ENCODE measurements around the gene TMEM255A. TPM values are rescaled to one million over a fixed set of nuclear protein-coding genes. Genes with fewer than 3 reads are reported as not detected.

The TMEM255A gene
- total and polyA plus RNA-seq, 2 experiments from 2014 or later: 0.21 to 0.28 TPM

DNA sequence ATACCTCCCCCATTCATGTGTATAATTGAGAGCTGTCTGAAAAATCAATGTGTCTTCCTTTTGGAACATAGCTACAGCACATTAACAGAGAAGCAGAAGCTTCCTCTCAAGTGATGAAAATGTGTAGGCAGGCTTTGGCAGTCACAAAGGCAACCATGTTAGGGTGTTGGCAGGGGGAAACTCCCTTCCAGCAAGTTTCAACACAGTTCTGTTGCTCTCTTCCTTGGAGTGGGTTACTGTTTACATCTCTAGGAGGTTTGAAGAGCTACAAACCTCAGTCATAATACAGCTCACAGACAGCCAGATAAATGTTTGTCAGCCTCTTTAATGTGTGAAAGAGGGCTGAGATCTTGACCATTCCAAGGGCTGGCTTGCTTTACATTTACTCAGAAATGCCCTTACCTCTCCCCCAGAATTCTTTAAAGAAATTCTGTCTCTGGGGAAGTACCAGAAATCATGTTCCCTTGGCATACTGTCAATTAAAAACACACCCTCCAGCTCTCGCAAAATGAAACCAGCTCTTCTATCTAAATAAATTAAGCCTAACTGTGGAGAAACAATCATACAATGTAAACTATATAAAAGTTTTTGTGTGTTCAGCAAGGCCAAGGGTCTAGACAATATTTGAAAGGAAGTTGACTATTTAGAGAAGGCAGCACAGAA lies 41.8 kb downstream of the TMEM255A start:
- H3K4me2 ChIP-seq: no peak overlapping the region
- H3K4me1 ChIP-seq (ENCODE audit: insufficient read depth): peaks cover 4% of the 10 kb centered on the region; the same call in 1 of the 2 replicates
- H3K27me3 Mint-ChIP-seq (ENCODE audit: insufficient read depth, low read depth, poor library complexity): peaks cover under 1% of the 10 kb centered on the region
- no peak overlapping the region for H2AFZ ChIP-seq
- H3K4me3 ChIP-seq: no peak overlapping the region
- no peaks in the 10 kb centered on the region for H3K9me2 ChIP-seq (ENCODE audit: insufficient read depth)
- H3K4me3 Mint-ChIP-seq: no peak overlapping the region
- DNase-seq (ENCODE audit: low spot score) (no peak), ATAC-seq (no peak)
- peaks cover 9% of the 10 kb centered on the region for H3K4me1 Mint-ChIP-seq
- H3K9me3 Mint-ChIP-seq: no peaks in the 10 kb centered on the region
- H3K36me3 ChIP-seq (ENCODE audit: insufficient read depth): no peaks in the 10 kb centered on the region
- no peaks in the 10 kb centered on the region for H4K20me1 ChIP-seq (replicated peaks; ENCODE audit: insufficient read depth)
- H3K79me2 ChIP-seq (replicated peaks; ENCODE audit: insufficient read depth): no peaks in the 10 kb centered on the region
- no peak overlapping the region for H3K27ac ChIP-seq (ENCODE audit: low read depth)
- H3K36me3 Mint-ChIP-seq (ENCODE audit: low read depth): no peaks in the 10 kb centered on the region
- H3K27me3 ChIP-seq (ENCODE audit: insufficient read depth): peaks cover 16% of the 10 kb centered on the region; the same call in 1 of the 2 replicates
- TF ChIP-seq STAT1 (IDR thresholded peaks at IDR 0.05; ENCODE audit: unreplicated experiment) (no peak), CREB1 (CRISPR knock-in tag; IDR thresholded peaks at IDR 0.05; ENCODE audit: low read depth) (no peak), ZNF462 (CRISPR knock-in tag; IDR thresholded peaks at IDR 0.05) (no peak), POLR2AphosphoS5 (IDR thresholded peaks at IDR 0.05; ENCODE audit: low read depth) (no peak), ETS1 (IDR thresholded peaks at IDR 0.05) (no peak), ZNF114 (CRISPR knock-in tag; IDR thresholded peaks at IDR 0.05) (no peak), NANOG (IDR thresholded peaks at IDR 0.05; ENCODE audit: borderline replicate concordance) (no peak), JUNB (IDR thresholded peaks at IDR 0.05; ENCODE audit: unreplicated experiment) (no peak), ZNF331 (CRISPR knock-in tag; IDR thresholded peaks at IDR 0.05; ENCODE audit: low read depth) (no peak), EZH2 (IDR thresholded peaks at IDR 0.05; ENCODE audit: low read depth, unreplicated experiment) (no peak), EZH2phosphoT487 (IDR thresholded peaks at IDR 0.05; ENCODE audit: unreplicated experiment) (no peak), REST (IDR thresholded peaks at IDR 0.05; ENCODE audit: unreplicated experiment) (no peak)
- TF ChIP-seq, protein P1, sequence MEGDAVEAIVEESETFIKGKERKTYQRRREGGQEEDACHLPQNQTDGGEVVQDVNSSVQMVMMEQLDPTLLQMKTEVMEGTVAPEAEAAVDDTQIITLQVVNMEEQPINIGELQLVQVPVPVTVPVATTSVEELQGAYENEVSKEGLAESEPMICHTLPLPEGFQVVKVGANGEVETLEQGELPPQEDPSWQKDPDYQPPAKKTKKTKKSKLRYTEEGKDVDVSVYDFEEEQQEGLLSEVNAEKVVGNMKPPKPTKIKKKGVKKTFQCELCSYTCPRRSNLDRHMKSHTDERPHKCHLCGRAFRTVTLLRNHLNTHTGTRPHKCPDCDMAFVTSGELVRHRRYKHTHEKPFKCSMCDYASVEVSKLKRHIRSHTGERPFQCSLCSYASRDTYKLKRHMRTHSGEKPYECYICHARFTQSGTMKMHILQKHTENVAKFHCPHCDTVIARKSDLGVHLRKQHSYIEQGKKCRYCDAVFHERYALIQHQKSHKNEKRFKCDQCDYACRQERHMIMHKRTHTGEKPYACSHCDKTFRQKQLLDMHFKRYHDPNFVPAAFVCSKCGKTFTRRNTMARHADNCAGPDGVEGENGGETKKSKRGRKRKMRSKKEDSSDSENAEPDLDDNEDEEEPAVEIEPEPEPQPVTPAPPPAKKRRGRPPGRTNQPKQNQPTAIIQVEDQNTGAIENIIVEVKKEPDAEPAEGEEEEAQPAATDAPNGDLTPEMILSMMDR (conservative IDR thresholded peaks at IDR 0.05; ENCODE audit: low read depth in 2 of 2): no peak
- H3K27ac Mint-ChIP-seq: no peak overlapping the region
- no peaks in the 10 kb centered on the region for H3F3A ChIP-seq (replicated peaks; ENCODE audit: low read depth)
